ENCODE results near the gene KLK13.
A peak's percentile ranks its signal among the peaks of the same experiment; 100 is the strongest.

KLK13 gene, protein sequence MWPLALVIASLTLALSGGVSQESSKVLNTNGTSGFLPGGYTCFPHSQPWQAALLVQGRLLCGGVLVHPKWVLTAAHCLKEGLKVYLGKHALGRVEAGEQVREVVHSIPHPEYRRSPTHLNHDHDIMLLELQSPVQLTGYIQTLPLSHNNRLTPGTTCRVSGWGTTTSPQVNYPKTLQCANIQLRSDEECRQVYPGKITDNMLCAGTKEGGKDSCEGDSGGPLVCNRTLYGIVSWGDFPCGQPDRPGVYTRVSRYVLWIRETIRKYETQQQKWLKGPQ
- long read RNA-seq, donor 1, result 0 reads
- long read RNA-seq, donor 2, result 0 reads
- long read RNA-seq, donor 3, result 0 reads
- long read RNA-seq, donor 4, result 0 reads
- long read RNA-seq, donor 5, result 0 reads
- long read RNA-seq, donor 6, result 0 reads
- long read RNA-seq, donor 7, result 0 reads
- long read RNA-seq, donor 8, result 0 reads

DNA sequence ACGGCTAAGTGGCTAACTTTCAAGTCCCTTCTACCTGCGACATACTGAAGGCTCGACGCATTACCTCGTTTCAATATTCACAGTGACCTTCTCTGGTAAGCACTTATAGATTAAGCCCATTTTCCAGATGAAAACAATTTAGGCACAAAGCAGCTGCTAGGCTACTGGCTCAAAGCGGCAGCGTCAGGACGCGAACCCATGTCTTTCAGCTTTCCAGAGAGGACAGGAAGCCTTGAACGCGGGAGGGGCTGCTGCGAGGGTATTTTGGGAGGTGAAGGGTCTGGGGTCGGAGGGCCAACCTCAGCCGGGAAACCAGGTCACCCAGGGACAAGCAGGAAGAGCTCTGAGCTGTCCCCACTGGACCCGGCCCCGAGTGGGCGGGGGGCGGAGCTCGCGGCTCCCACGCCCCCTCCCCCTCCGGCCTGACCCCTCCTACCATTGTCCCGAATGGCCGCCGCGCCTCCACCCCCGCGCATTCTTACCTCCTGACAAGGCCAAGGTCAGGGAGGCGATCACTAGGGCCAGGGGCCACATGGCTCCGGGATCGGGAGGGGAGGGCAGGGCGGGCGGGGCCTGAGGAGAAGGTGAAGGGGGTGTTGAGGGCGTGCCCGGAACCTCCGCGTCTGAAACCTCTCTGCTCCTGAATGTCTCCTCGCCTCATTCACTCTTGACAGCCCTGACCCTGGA, at the start of gene KLK13:
KLK13 (minus strand) TSS at position 559 of the 687 bp plus-strand sequence; CDS start at position 534, 25 bp downstream.
- no peak for DNase-seq

DNA sequence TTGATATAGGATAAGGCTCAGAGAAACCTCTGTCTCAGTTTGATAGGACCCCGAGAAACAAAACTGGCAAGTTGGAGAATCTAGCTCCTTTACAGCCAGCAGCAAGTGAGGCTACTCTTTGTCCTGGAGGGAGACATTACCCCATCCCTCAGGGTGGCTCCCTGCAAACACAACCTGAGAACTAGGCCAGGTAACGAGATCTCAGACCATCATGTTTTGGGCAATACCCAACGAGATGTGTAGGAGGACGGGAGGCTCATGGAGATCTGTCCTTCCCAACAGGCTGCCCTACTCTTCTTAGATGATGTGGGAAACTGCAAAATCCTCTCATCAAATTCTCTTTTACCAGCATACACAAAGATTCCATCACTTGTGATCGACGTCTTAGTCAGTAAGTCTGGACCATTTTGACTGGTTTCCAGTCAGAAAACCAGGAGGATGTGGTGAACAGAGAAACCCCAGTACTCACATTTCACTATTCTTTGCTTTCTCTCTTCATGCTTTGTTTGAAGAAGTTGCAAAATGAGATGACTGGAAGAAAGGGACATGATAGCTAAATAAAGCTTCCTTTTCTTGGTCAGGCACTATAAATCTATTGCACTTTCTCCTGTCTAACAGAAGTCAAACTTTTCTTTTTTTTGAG, 49.3 kb upstream of the KLK13 start:
- no peak for DNase-seq

DNA sequence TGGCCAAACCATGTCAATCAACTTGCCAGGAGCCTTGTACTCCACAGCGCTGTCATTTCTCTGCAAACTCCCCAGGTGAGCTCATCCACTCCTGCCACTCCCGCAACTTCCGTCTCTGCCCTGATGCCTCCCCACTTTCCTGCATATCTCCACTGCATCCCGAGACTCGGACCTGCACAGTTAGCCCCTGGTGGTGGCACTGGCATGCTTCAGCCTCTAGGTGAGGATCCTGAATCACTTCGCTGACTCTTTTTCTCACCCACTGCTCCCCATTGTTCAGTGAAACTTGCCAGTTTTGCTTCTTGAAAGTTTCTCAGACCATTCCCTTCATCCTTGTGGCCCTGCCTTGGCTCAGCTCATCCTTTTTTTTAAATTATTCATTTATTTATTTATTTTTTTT, 46.7 kb upstream of the KLK13 start:
- DNase-seq, result no peak

DNA sequence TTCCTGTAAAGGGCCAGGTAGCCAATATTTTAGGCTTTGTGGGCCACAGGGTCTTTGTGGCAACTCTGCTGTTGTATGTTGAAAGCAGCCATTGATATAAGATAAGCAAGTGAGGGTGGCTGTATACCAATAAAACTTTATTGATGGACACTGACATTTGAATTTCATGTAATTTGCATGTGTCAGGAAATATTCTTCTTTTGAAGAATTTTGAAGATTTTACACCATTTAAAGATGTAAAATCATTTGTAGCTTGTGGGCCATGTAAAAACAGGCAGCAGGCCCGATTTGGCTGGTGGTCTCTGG, 45.7 kb upstream of the KLK13 start:
- no peak for DNase-seq

DNA sequence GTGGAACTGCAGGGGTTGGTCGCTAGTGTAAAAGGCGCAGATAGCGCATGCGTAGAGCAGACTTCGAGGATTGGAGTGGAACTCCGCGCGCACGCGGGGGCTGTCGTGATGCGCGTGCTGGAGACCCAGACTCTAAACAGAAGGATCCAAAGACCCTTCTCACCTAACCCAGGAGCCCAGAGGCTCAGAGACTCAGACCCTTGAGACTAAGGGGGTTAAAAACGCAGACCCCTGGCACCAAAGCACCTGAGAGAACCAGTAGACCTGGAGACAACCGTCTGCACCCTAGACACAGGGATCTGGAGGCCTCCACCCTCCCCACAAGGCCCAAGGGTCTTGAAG, 43.9 kb upstream of the KLK13 start:
- DNase-seq, result no peak

DNA sequence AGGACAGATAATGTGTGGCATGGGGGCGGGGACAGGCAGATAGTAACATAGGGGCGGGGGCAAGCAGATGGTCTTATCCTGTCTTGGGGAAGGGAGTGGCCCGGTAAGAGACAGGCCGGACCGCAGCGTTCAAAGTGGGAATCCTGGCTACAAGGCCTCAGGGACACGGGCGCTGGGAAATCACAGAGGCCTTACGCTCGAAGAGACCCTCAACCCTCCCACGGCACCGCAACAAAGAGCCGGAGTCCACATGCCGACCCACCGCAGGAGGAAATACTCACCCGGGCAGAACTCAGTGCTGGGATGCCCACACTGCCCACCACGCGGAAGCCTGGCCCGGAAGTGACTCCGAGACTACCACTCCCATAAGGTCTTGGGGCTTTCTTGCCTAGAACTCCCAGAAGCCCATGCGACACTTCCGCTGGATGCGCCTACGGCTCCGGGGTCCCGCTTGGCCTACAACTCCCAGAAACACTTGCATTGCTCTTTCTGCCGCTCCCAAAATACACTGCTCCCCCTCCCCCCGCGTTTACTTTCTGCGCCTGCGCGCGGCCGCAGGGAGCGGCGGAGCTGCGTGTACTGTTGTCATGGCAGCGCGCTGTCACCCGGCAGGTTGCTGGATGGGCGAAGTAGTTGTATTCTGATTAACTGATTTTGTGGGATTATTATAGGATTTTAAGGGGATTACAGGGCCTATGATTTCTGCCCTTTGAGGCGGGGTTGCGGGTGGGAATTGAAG, 43.3 kb upstream of the KLK13 start, which contains the start of gene CTU1:
CTU1 (minus strand) TSS at position 344 of the 739 bp plus-strand sequence. CDS start 3,840 bp downstream, outside the sequence.
- peak; percentile 93 for DNase-seq

DNA sequence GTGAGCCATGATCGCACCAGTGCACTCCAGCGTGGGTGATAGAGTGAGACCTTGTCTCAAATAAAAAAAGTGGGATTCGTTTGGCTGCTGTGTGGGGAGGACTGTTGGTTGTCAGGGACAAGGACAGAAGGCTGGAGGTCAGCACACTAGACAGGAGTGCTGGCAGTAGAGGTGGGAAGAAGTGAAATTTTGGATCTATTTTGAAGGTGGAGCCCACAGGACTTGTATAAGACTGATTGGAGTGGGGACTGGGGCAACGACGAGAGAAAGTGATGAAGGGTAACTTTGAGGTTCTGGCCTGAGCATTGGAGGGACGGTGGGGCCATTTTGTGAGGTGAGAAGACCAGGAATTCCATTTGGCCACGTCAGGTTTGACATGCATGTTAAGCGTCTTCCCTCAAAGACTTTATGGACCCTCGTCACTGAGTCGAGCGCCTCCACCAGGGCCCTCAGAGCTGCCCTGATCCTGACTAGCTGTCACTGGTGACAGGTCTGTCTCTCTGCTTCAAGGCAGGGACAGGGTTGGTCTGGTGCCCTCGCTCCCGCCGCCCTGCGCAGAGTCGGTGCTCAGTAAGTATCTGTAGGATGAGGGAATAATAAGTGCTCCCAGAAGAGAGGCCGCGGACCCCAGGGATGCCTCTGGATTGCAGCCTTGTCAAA, 42.6 kb upstream of the KLK13 start:
- no peak for DNase-seq

DNA sequence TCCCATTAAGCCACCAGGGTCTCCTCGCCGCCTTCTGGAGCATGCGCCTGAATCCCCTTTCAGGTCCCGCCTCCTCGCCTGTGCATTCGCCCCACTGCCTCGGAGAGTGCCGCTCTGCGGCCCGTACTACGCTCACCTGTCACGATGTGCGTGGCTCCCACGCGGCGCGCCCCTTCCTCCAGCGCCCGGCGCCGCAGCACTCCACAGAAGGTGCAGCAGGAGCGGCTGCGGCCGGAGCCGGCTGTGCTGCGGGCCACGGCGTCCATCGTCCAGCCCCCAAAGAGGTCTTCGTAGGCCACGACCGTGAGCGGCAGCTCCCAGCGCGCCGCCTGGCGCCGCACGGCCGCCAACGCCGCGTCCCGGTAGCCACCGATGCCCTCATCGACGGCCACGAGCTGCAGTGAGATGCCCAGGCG, 39.0 kb upstream of the KLK13 start:
- DNase-seq, result peak; percentile 48

DNA sequence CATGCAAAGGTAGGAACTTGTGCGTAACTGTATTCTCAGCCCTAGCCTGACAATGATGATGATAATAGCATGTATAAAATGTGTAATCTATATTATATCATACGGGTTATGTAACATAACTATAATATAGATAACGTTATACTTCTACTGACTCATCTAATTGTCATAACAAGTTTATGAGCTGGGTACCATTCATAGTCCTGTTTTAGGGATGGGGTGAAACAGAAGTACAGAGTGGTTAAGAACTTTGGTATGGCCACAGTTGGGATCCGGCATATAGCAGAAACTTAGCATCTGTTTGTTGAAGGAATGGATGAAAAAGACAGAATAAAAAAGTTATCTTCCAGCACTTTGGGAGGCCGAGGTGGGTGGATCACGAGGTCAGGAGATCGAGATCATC, 38.1 kb upstream of the KLK13 start:
- DNase-seq, result no peak

DNA sequence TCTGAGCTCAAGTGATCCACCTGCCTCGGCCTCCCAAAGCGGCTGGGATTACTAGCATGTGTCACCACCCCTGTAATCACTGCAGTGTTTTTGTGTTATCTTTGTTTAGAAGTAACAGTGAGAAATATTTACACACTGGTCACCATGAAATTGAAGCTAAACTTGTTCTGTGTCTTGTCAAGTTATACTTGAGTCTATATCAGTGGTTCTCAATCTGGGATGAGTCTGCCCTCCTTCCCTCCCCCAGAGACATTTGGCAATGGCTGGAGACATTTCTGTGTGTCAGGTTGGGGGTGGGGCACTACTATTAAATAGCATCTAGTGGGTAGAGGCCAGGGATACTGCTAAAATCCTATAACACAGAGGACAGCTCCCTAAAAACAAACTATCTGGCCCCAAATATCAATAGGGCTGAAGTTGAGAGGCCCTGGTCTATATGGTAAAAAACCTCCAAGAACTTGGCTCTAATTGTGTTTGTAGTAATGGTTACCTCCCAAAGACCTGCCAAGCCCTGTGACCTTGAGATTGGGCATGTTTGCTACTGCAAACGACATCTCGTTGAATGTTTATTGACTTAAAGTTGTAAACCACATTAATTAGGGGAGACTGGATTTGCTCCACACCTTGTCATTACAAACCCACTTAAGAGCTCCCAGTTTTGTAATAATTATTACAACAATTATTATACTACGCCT, 36.4 kb upstream of the KLK13 start:
- no peak for DNase-seq

DNA sequence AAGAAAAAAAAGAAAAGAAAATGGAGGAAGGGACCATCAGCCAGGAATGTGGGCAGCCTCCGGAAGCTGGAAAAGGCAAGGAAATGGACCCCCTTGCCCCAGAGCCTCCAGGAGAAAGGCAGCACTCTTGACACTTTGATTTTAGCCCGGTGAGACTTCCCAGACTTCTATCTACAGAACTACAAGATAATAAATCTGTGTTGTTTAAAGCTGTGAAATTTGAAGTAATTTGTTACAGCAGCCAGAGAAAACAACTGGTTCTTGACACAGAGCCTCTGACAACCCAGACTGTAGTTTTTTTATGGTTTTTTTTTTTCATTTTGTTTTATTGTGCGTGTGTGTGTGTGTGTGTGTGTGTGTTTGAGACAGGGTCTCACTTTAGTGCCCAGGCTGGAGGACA, 35.7 kb upstream of the KLK13 start:
- no peak for DNase-seq

DNA sequence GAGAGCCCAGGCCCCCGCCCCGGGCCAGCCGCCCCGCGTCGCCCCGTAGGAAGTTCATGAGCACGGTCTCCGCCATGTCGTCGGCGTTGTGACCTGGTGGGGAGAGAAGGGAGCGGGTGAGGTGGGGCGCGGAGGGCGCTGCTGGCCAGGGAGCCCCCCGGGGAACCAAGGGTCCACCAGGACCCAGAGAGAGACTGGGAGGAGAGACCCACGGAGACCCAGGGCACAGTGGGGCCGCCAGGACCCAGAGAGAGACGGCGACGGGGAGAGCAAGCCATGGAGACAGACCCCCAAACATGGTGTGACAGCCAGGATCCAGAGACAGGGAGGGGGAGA, 34.1 kb upstream of the KLK13 start:
- peak; percentile 54 for DNase-seq

DNA sequence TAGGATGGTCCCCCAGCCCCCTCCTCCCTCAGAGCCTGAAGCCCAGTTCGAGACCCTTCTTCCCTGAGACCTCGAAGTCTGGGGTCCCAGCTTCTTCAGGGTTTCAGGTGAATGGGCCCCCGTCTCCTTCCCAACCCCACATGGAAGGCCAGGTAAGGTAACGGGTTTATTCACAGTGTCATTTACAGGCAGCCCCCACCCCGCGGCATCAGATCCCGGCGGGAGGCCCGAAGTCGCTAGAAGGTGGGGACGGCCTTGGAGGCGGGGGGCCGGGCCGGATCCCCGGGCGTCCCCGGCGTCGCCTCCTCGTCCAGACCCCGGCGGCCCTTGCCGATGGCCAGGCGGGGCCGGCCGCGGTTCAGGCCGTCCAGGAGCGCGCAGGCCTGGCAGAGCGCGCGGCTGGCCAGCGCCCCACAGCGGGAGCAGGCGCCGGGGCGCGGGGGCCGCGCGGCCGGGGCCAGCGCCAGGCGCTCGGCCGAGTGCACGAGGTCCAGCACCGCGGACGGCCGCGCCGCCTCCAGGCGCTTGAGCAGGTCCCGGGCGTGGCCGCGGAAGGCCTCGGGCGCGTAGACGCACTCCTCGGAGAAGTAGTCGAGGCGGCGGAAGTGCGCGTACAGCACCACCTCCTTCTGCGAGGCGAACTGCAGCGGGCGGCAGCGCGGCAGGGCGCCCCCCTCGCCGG, 33.6 kb upstream of the KLK13 start:
- DNase-seq, result peak; percentile 36

DNA sequence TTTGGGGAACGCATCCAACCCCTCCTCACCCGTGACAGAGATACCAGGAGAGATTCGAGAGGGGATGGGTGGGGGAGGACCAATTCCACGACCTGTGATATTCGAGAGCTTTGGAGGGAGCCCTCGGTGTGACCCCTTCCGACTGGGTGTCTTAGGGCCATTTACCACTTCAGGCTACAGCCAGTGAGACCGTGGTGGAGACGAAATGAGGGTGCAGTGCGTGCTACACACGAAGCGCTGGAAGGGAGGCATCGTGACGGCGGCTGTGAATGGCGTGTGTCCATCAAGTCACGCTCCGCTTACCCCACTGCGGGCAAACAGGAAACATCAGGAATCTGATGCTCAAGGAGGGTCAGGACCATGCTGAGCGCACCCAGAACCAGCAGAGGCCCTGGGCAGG, 32.9 kb upstream of the KLK13 start:
- DNase-seq, result no peak

DNA sequence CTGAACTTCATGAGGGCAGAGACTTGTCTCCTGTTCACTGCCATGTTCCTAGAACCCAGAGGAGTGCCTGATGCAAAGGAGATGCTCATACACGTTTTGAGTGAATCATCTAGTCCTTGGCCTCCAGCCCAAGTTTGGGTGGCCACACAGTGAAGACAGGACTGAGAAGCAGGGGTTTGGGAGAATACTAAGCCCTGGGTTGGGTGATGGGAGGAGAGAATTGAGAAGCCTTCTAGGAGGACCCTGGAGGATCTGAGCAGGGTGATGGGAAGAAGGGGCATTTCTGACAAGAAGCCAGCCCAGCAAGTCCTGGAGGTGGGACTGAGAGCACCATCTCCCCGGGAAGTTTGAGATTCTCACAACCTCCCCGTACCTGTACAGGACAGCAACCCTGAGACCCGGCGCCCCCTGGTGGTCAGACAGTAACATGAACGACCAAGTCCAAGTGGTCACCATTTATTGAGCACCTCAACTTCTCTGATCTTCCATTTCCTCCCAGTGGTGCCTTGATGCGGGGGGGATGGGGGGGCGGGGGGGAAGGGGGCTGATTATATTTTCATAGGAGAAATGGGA, 32.4 kb upstream of the KLK13 start:
- DNase-seq, result no peak

DNA sequence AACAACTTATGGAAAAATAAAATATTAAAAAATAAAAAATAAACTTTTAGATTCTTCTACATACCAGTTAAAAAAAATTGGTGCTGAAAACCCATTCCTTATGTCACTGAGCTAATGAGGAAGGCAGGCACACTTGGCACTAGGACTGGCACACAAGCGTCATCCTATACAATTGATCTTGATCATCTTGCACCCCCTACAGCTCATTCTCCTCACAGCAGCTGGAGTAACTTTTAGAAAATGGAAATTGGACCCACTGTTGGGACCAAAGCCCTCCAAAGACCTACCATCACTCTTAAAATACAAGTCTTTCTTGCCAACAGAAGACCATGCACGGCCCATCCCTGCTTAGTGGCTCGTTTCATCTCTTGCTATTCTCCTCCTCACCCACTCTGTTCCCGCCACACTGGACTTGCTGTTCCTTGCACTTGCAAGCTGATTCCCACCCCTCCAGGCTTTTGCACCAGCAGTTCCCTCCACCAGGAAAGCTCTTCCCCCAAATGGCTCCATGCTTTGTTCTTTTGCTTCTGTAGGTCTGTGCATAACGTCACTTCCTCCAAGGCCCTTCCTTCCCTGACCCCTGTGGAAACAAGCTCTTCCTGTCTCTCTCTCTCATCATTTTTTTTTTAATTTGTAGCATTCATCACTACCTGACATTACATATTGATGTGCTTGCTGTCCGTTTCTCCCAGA, 31.7 kb upstream of the KLK13 start:
- DNase-seq, result no peak

DNA sequence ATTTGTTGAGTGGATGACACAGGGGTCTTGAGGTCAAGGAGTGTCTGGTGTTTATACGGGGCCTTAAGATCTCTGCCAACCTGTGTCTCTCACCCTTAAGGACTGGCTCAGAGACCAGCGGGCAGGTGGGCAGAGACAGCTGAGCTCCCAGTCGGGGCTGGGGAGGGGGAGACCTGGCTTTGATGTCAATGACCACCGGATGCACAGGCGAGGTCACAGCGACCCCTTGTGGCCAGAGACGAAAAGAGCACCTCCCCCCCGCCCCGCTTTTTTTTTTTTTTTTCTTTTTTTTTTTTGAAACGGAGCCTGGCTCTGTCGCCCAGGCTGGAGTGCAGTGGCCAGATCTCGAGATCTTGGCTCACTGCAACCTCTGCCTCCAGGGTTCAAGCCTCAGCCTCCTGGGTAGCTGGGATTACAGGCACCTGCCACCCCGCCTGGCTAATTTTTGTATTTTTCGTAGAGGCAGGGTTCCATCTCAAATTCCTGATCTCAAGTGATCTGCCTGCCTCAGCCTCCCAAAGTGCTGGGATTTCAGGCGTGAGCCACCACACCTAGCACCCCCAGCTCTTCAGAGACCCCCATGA, 29.9 kb upstream of the KLK13 start:
- DNase-seq, result peak; percentile 55

DNA sequence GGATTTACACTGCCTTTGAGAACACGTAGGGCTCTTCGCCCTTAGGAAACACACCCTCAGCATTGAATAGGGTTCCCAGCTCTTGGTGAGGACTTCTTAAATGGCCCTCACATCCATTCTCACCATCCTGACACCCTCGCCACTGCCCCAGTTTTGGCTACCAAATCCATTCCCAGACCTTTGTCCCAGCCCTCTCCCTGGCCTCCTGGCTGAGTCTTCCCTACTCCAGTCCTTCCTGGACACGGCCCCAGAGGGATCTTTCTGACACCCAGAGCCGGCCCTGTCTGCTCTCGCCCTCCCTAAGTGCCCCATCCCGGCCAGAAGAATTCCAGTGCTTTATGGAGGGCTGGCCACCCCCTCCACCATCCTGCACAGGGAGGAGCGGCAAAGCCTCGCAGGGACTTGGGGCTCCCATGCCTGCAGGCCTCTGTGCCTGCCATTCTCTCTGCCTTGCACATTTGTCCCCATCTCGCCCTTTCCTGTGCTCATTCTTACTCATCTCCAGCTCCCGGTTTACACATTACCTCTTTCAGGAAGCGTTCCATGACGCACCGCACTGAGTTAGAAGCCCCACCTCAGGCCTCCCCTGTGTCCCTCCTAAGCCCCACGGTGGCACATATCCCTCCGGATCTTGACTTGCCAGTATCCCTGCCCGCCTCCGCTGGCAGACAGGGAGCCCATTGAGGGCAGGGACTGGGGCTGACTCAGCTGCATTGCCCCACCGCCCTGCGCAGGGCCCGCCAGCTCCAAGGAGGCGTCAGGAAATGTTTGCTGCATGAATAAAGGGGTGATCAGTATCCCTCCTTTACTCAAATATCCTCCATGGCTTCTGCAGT, 28.8 kb upstream of the KLK13 start:
- DNase-seq, result no peak

DNA sequence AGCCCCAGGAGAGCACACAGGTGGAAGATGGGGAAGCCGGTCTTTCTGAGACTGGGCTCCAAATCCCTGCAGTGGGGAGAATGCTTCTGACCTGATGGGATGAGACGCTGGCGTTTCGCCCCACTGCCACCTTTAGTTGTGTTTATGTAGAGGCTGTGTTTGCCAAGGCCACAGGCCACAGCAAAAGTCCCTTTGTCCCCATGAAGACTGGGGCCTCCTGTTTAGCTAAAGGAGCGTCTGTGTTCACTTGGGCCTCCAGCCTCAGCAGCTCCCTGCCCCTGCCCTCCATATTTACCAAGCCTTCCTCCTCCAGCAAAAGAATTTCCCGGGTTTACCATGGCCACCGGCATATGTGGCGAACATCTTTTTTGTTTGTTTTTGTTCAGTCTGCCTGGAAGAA, 28.2 kb upstream of the KLK13 start:
- no peak for DNase-seq
